Lower lobe of right lung (tissue), 2 donors: ENCODE results near the gene CYP24A1. TPM values are rescaled to one million over a fixed set of nuclear protein-coding genes. Genes with fewer than 3 reads are reported as not detected.
A peak's percentile ranks its signal among the peaks of the same experiment; 100 is the strongest.

Experiments used
- ATAC-seq, 2 donors: fragments of 200-7000 bp; cut with Tn5 transposase; one replicate each; pipeline ENCODE4 v1.9.1; 2020 to 2022; ENCODE audit warnings: mild to moderate bottlenecking in 2 of 2, moderate library complexity in 2 of 2
- DNase-seq: peaks from one replicate; pipeline ENCODE4 v3.0.0-alpha.2; 2020
- H3K27ac ChIP-seq: fragments of 200-600 bp; one replicate; pipeline ENCODE4 v1.8.0; 2022
- H3K27me3 ChIP-seq: fragments of 200-600 bp; one replicate; pipeline ENCODE4 v1.8.0; 2022; ENCODE audit warnings: low read depth
- H3K36me3 ChIP-seq: fragments of 200-600 bp; one replicate; pipeline ENCODE4 v1.8.0; 2022; ENCODE audit warnings: mild to moderate bottlenecking
- H3K4me1 ChIP-seq: fragments of 200-600 bp; one replicate; pipeline ENCODE4 v1.8.0; 2022
- H3K4me3 ChIP-seq: fragments of 200-600 bp; one replicate; pipeline ENCODE4 v1.8.0; 2022; ENCODE audit warnings: mild to moderate bottlenecking
- H3K9me3 ChIP-seq: fragments of 200-600 bp; one replicate; pipeline ENCODE4 v1.8.0; 2022
- CTCF ChIP-seq: fragments of 200-600 bp; IDR thresholded peaks from one replicate; pipeline ENCODE4 v1.8.0; 2022; ENCODE audit warnings: antibody characterized with exemption, mild to moderate bottlenecking
- intact Hi-C: fragments of 100-400 bp; cut with DNase I; formaldehyde crosslinking; loops from one replicate; pipeline ENCODE4 v1.11.0; 2022
- total RNA-seq: library from RNA; stranded (reverse); fragmentation: NEBNext Ultra II Directional; extraction: Animal tissue kit (Norgen Biotek cat#: 25700); gene quantifications from one replicate; pipeline ENCODE4 v1.2.1, GENCODE V29; 2021
- donor health status: DM: no; HTN: yes; CAD: no; lungs with severe emphysema.

Gene CYP24A1
- total RNA-seq, 1 donor from 2014 or later, result 0.21 TPM

DNA sequence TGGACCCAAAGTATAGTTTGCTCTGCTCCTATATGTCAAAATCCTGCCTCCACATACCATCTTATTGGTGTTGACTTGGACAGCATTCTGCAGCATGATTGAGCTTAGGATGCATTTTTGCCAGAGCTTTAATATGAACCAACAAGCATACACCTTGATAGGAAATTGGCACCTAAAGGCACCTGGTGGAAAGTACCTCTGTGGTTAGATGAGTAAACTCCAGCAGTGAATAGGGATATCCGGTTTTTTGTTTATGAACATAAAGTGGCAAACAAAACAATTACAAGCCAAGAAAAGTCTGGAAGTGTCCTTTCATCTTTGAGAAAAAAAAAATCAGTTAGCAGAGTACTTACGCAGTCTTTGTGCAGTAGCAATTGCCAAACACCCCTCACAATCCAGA lies 6.2 kb upstream of the CYP24A1 start:
- no peaks in the 10 kb centered on the region for H3K9me3 ChIP-seq

DNA sequence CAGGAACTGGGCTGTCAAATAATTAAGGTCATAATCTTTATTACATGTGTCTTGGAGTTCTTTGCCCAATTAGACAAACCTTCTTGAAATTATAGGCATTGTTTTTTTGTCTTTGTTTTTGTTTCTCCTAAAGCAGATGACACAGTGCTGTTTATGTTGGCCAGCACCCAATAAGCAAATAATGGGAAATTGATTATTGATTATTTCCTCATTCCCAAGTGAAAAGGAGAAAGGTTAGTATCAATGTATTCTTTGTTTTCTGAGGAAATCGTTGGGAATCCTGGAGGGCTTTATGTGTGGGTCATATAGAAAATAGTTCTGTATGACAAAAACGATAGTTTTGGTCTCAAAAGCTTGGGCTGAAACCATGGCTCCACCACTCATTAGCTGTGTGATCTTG lies 4.5 kb upstream of the CYP24A1 start:
- ATAC-seq, result no peak
- DNase-seq, result no peak
- no peaks in the 10 kb centered on the region for H3K9me3 ChIP-seq
- H3K27me3 ChIP-seq, result peaks cover 41% of the 10 kb centered on the region
- H3K4me1 ChIP-seq, result peaks cover 18% of the 10 kb centered on the region
- no peak overlapping the region for H3K27ac ChIP-seq
- H3K36me3 ChIP-seq, result no peaks in the 10 kb centered on the region
- intact Hi-C loops, result no loop called here
- no peak for TF ChIP-seq CTCF
- no peak overlapping the region for H3K4me3 ChIP-seq

More for the DNA sequence above, 6.2 kb upstream of the CYP24A1 start:
- intact Hi-C loops, result no loop called here
- peaks cover 30% of the 10 kb centered on the region for H3K27me3 ChIP-seq
- H3K4me3 ChIP-seq, result no peak overlapping the region
- H3K27ac ChIP-seq, result no peak overlapping the region
- TF ChIP-seq CTCF, result no peak
- DNase-seq (no peak), ATAC-seq (no peak)
- peaks cover 1% of the 10 kb centered on the region for H3K4me1 ChIP-seq
- no peaks in the 10 kb centered on the region for H3K36me3 ChIP-seq

DNA sequence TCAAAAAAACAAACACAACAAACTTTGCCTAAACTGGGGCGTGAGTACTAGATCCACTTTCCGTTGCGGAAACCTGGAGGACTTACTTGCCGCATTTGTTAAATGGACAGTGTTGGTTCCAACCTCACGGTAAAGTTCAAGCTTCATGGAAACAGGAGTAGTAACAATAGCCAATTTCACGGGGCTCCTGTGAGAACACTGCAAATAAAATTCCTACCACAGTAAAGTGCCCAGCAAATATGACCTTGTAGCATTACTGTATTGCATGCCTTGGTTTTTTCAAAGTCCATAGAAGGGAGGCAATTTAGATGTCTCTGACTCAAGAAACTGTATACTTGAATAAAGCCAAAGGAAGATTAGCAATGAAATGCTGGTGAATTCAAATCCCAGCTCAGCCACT lies 3.6 kb upstream of the CYP24A1 start:
- Histone ChIP-seq H3K9me3 (no peaks in the 10 kb centered on the region), H3K4me3 (no peak overlapping the region), H3K27ac (no peak overlapping the region), H3K4me1 (peaks cover 24% of the 10 kb centered on the region), H3K36me3 (no peaks in the 10 kb centered on the region), H3K27me3 (peaks cover 50% of the 10 kb centered on the region)
- DNase-seq (no peak), ATAC-seq (no peak)
- no peak for TF ChIP-seq CTCF
- intact Hi-C loops, result no loop called here

DNA sequence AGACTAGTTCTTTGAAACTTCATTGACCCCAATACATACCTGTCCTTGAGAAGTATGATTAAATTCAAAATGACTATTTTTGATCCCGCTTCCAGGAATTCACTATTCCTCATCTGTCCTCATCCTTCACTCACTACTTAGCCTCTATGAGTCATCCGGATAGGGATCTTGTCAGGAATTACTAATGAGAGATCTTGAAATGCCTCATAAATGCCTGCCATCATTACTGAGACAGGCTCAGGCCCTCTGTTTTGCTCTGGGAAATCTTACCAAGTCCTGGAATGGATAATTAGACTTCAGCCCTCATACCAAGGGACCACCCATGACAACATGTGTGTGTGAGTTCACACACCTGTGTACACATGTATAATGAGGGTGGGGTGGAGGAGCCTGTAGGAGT lies 2.8 kb upstream of the CYP24A1 start:
- H3K27ac ChIP-seq, result no peak overlapping the region
- DNase-seq, result no peak
- H3K4me1 ChIP-seq, result peaks cover 24% of the 10 kb centered on the region
- H3K27me3 ChIP-seq, result peaks cover 58% of the 10 kb centered on the region
- no peak for ATAC-seq
- no peaks in the 10 kb centered on the region for H3K9me3 ChIP-seq
- H3K36me3 ChIP-seq, result no peaks in the 10 kb centered on the region
- intact Hi-C loops, result no loop called here
- TF ChIP-seq CTCF, result no peak
- H3K4me3 ChIP-seq, result no peak overlapping the region

DNA sequence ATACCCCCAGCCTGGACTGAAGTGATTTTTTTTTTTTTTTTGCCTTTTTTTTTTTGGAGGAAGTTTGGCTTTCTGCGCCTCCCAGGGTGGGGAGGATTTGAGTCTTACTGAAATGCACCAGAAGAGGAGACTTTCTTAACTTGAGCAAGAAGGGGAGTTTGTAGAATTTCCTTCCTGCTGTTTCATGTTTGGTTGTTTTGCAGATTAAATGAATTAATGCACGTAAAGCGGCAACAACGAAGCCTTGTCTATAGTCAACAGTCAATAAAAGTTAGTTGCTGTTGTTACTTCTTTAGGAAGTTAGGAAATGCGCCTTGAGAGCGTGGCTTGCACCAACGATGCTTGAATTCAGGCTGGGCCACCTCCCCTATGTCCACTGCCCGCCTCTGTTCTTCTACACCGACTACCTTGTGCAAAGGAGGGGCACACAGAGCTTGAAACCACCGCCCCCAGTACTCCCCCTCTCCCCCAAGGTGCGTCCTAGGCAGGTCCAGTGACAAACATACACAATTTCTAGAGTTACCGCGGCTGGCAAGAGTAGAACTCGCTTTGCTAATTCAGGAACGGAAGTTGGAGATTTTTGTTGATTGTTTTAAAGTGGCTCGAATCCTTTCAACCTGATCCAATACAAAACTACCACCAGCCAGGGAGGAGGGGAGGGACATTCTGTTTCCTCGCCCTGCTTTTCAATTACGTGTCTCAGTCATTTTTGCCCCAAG lies 830 bp upstream of the CYP24A1 start:
- DNase-seq (no peak), ATAC-seq (peak in 1 of 2 donors; percentile 26)
- H3K4me3 ChIP-seq, result peak overlapping the region; percentile 19
- intact Hi-C loops, result no loop called here
- peaks cover 24% of the 10 kb centered on the region for H3K4me1 ChIP-seq
- no peak for TF ChIP-seq CTCF
- H3K36me3 ChIP-seq, result no peaks in the 10 kb centered on the region
- H3K27ac ChIP-seq, result no peak overlapping the region
- peaks cover 77% of the 10 kb centered on the region for H3K27me3 ChIP-seq
- no peaks in the 10 kb centered on the region for H3K9me3 ChIP-seq
